ENCODE measurements around the gene ADAMTSL2. TPM values are rescaled to one million over a fixed set of nuclear protein-coding genes. Genes with fewer than 3 reads are reported as not detected.
A peak's percentile ranks its signal among the peaks of the same experiment; 100 is the strongest.

ADAMTSL2 gene
- total and polyA plus RNA-seq, 10 donors, result 1.6 to 11.7 (median 4.3) TPM

GRCh38 chr9:133589454-133590227 is 55.1 kb downstream of the ADAMTSL2 start:
- peaks cover 0 to 18% (median 13%) of the 10 kb centered on the region in 6 donors for H3K4me1 ChIP-seq
- intact Hi-C loops (cut with DNase I; ENCODE audit: low total_unique reads), result no loop called here
- no peak for DNase-seq

GRCh38 chr9:133590231-133590855 is 55.8 kb downstream of the ADAMTSL2 start:
- peaks cover 0 to 11% (median 7%) of the 10 kb centered on the region in 6 donors for H3K4me1 ChIP-seq
- peaks cover 0 to 60% (median 14%) of the 10 kb centered on the region in 7 donors for H3K27me3 ChIP-seq (replicated peaks in 1 of 7)
- TF ChIP-seq POLR2AphosphoS5 (IDR thresholded peaks at IDR 0.05) (no peak), CTCF (IDR thresholded peaks at IDR 0.05 in 8 of 11, conservative IDR thresholded peaks at IDR 0.05 in 3 of 11) (no peak), POLR2A (IDR thresholded peaks at IDR 0.05) (no peak)
- no peak overlapping the region for H3K4me3 ChIP-seq
- 68 to 79% (median 75%) methylated on average over 16 to 20 of the region's 20 CpGs for WGBS, 5 donors
- H3K36me3 ChIP-seq, result no peaks in the 10 kb centered on the region
- no peak overlapping the region for H3K27ac ChIP-seq
- H3K9me3 ChIP-seq, result no peaks in the 10 kb centered on the region
- intact Hi-C loops (cut with DNase I; ENCODE audit: low total_unique reads), result no loop called here
- no peak for DNase-seq

More at GRCh38 chr9:133589454-133590227, 55.1 kb downstream of the ADAMTSL2 start:
- no peak overlapping the region for H3K27ac ChIP-seq
- H3K9me3 ChIP-seq, result no peaks in the 10 kb centered on the region
- WGBS, 5 donors, result 45 to 49% (median 47%) methylated on average over 10 to 19 of the region's 19 CpGs
- H3K36me3 ChIP-seq, result no peaks in the 10 kb centered on the region
- peak in 6 of 11 experiments; percentile 14 to 64 (median 56) for TF ChIP-seq CTCF (IDR thresholded peaks at IDR 0.05 in 8 of 11, conservative IDR thresholded peaks at IDR 0.05 in 3 of 11)
- TF ChIP-seq POLR2AphosphoS5 (IDR thresholded peaks at IDR 0.05), result no peak
- no peak for TF ChIP-seq POLR2A (IDR thresholded peaks at IDR 0.05)
- H3K27me3 ChIP-seq (replicated peaks in 1 of 7), result peaks cover 0 to 60% (median 21%) of the 10 kb centered on the region in 7 donors
- no peak overlapping the region for H3K4me3 ChIP-seq

GRCh38 chr9:133591116-133591910 is 56.8 kb downstream of the ADAMTSL2 start:
- no peak for TF ChIP-seq POLR2A (IDR thresholded peaks at IDR 0.05)
- TF ChIP-seq CTCF (IDR thresholded peaks at IDR 0.05 in 8 of 11, conservative IDR thresholded peaks at IDR 0.05 in 3 of 11), result no peak
- no peak for TF ChIP-seq POLR2AphosphoS5 (IDR thresholded peaks at IDR 0.05)
- no peak overlapping the region for H3K4me3 ChIP-seq
- H3K4me1 ChIP-seq, result peaks cover 0 to 1% (median 0%) of the 10 kb centered on the region in 6 donors
- intact Hi-C loops (cut with DNase I; ENCODE audit: low total_unique reads), result no loop called here
- no peak for DNase-seq
- WGBS, 5 donors, result 83 to 91% (median 88%) methylated on average over 14 to 17 of the region's 17 CpGs
- peaks cover 0 to 6% (median 2%) of the 10 kb centered on the region in 8 donors for H3K9me3 ChIP-seq
- no peak overlapping the region for H3K27ac ChIP-seq
- H3K27me3 ChIP-seq (replicated peaks in 1 of 7), result peaks cover 0 to 55% (median 4%) of the 10 kb centered on the region in 7 donors
- no peaks in the 10 kb centered on the region for H3K36me3 ChIP-seq

All from spleen (tissue), 11 donors.